ENCODE data around the gene SLC16A9.

The SLC16A9 gene

GRCh38 chr10:59718257-59718656 lies 8.6 kb upstream of the SLC16A9 start:
- DNase-seq (ENCODE audit: low spot score) = peak; percentile 70

- no peak for DNase-seq (ENCODE audit: low spot score)
These were observed 3.7 kb upstream of the SLC16A9 start for GRCh38 chr10:59713196-59713821.

GRCh38 chr10:59711871-59712494 lies 2.3 kb upstream of the SLC16A9 start:
- no peak for DNase-seq (ENCODE audit: low spot score)

GRCh38 chr10:59708816-59709394 lies 745 bp downstream of the SLC16A9 start:
- peak; percentile 83 for DNase-seq (ENCODE audit: low spot score)

GRCh38 chr10:59706851-59707797 lies 2.5 kb downstream of the SLC16A9 start:
- DNase-seq (ENCODE audit: low spot score) = no peak

- DNase-seq (ENCODE audit: low spot score) = no peak
These were observed 3.7 kb downstream of the SLC16A9 start for GRCh38 chr10:59705931-59706330.

GRCh38 chr10:59704630-59705029 lies 5.0 kb downstream of the SLC16A9 start:
- DNase-seq (ENCODE audit: low spot score) = no peak

GRCh38 chr10:59702347-59702746 lies 7.3 kb downstream of the SLC16A9 start:
- DNase-seq (ENCODE audit: low spot score) = no peak

GRCh38 chr10:59700709-59701108 lies 8.9 kb downstream of the SLC16A9 start:
- peak; percentile 63 for DNase-seq (ENCODE audit: low spot score)

- DNase-seq (ENCODE audit: low spot score) = no peak
These were observed 11.3 kb downstream of the SLC16A9 start for GRCh38 chr10:59698326-59698725.

GRCh38 chr10:59695637-59696036 lies 14.0 kb downstream of the SLC16A9 start:
- no peak for DNase-seq (ENCODE audit: low spot score)

- no peak for DNase-seq (ENCODE audit: low spot score)
These were observed 14.7 kb downstream of the SLC16A9 start for GRCh38 chr10:59694936-59695335.

- no peak for DNase-seq (ENCODE audit: low spot score)
These were observed 17.5 kb downstream of the SLC16A9 start for GRCh38 chr10:59692113-59692512.

GRCh38 chr10:59688921-59689351 lies 20.7 kb downstream of the SLC16A9 start:
- no peak for DNase-seq (ENCODE audit: low spot score)

GRCh38 chr10:59687657-59688056 lies 22.0 kb downstream of the SLC16A9 start:
- no peak for DNase-seq (ENCODE audit: low spot score)

- no peak for DNase-seq (ENCODE audit: low spot score)
These were observed 25.6 kb downstream of the SLC16A9 start for GRCh38 chr10:59684006-59684405.

- DNase-seq (ENCODE audit: low spot score) = no peak
These were observed 26.4 kb downstream of the SLC16A9 start for GRCh38 chr10:59682986-59683937.

GRCh38 chr10:59680199-59680598 lies 29.5 kb downstream of the SLC16A9 start:
- no peak for DNase-seq (ENCODE audit: low spot score)

GRCh38 chr10:59678884-59679301 lies 30.8 kb downstream of the SLC16A9 start:
- no peak for DNase-seq (ENCODE audit: low spot score)

GRCh38 chr10:59677253-59677831 lies 32.3 kb downstream of the SLC16A9 start:
- DNase-seq (ENCODE audit: low spot score) = no peak

GRCh38 chr10:59675812-59676211 lies 33.8 kb downstream of the SLC16A9 start:
- no peak for DNase-seq (ENCODE audit: low spot score)
